ENCODE data around the gene VWCE.
A peak's percentile ranks its signal among the peaks of the same experiment; 100 is the strongest.

The VWCE gene

DNA sequence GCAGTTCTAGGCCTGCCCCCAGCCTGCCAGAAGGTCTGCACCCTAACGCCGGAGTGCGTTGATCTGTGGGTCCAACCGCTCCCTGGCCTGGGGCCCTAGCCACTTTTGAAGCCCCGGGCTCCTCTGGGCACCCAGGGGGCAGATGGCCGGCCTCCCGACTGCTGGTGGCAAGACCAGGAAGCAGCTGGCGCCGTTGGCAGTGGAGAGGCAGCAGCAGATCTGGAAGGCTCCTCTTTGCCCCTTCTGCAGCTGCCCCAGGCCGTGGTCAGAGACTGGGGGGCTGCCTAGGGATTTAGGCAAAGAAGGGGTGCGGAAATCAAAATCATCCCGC, 445 bp upstream of the VWCE start:
- H3K4me3 ChIP-seq (ENCODE audit: low read depth, low read length) = peak overlapping the region; percentile 52
- no peak for DNase-seq (ENCODE audit: low read depth)
- TF ChIP-seq, protein P1, sequence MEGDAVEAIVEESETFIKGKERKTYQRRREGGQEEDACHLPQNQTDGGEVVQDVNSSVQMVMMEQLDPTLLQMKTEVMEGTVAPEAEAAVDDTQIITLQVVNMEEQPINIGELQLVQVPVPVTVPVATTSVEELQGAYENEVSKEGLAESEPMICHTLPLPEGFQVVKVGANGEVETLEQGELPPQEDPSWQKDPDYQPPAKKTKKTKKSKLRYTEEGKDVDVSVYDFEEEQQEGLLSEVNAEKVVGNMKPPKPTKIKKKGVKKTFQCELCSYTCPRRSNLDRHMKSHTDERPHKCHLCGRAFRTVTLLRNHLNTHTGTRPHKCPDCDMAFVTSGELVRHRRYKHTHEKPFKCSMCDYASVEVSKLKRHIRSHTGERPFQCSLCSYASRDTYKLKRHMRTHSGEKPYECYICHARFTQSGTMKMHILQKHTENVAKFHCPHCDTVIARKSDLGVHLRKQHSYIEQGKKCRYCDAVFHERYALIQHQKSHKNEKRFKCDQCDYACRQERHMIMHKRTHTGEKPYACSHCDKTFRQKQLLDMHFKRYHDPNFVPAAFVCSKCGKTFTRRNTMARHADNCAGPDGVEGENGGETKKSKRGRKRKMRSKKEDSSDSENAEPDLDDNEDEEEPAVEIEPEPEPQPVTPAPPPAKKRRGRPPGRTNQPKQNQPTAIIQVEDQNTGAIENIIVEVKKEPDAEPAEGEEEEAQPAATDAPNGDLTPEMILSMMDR (IDR thresholded peaks at IDR 0.05; ENCODE audit: low read depth, low read length, missing control alignments) = no peak

DNA sequence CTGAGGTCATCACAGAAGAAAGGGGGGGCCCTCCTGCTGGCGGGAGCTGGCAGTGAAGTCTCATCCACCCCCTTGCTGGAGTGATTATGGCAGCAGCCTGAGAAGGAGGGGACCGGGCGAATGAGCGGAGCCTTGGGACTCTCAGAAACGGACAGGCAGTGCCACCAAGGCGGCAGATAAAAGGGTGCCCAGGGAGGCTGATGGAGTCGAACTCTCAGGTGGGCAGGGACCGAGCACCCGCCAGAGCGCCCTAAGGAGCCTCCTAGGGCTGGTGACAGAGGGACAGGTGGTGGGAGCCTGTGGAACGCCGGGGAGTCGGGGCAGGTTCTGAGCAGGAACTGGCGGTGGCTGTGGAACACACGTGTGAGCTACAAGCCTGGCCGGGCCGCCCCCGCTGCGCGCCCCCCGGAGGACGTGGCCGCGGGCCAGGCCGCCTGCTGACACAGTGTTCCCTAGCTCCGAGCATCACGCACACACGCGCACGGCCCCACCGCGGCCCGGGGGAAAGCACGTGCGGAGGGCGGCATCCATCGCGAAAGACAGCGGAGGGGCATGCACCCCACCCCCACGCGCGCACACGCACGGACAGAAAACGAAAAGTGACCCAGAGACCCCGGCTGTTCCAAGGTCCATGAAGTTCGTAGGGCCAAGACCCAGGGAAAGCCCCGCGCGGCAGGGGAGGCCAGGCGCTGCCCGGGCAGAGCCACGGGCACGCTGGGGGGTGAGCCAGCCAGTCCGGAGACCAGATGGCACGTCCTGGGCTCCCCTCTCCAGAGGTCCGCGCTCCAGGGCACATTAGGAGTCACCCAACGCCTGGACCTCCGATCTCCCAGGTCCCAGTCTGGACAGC, 1.0 kb downstream of the VWCE start:
- no peak for DNase-seq (ENCODE audit: low read depth)
- peak overlapping the region; percentile 52 for H3K4me3 ChIP-seq (ENCODE audit: low read depth, low read length)
- TF ChIP-seq, protein P1 (IDR thresholded peaks at IDR 0.05; ENCODE audit: low read depth, low read length, missing control alignments) = no peak

DNA sequence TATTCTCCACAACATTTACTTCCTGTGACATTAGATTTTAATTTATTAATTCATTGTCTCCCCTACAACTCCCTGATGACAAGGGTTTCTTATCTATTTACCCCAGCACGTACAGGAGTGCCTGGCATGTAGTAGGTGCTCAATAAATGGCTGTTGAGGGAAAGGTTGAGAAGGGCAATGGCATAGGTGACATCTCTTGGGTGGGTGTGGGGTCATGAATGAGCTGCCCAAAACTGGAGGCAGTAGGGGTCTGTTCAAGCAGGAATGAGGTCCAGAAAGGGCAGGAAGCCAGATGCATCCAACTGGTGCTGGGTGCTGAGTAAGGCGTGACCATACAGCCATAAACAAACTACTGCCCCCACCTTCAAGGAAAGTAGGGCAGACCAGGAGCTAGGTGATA, 2.8 kb downstream of the VWCE start:
- H3K4me3 ChIP-seq (ENCODE audit: low read depth, low read length) = no peak overlapping the region

DNA sequence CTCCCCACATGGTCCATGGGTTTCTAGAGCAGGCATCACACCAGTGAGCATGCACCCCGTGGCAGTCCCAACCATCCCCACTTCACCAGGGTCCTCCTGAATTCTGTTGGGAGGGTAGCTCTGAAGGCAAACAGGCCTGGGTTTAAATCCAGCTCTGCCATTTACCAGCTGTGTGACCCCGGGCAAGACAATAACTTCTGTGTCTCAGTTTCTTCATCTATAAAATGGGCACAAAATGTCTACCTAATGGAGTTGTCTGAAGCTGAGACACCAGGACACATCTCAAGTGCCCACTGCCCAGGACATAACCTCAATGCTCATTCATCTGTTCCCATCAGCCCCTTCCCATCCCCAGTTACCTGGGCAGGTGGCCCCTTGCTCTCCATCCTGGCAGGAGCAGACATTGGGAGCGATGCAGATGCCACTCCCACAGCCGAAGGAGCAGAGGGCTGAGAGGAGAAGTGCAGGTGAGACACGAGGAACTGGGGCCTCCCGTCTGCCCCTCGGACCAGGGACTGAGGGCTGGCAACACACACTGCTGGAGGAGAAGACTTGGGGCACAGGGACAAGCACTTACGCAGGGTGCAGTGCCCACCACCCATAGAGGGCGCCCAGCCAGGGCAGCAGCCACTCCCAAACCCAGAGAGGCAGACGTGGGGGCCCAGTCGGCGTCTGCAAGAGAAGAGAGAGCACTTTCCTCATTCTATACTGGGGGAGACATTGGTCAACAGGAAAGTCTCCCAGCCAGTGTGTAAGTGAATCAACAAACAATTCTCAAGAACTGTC, 4.0 kb downstream of the VWCE start:
- no peak overlapping the region for H3K4me3 ChIP-seq (ENCODE audit: low read depth, low read length)
- DNase-seq (ENCODE audit: low read depth) = no peak
- TF ChIP-seq, protein P1 (IDR thresholded peaks at IDR 0.05; ENCODE audit: low read depth, low read length, missing control alignments) = peak; percentile 40

More for the DNA sequence above, 2.8 kb downstream of the VWCE start:
- TF ChIP-seq, protein P1 (IDR thresholded peaks at IDR 0.05; ENCODE audit: low read depth, low read length, missing control alignments) = no peak
- DNase-seq (ENCODE audit: low read depth) = no peak

DNA sequence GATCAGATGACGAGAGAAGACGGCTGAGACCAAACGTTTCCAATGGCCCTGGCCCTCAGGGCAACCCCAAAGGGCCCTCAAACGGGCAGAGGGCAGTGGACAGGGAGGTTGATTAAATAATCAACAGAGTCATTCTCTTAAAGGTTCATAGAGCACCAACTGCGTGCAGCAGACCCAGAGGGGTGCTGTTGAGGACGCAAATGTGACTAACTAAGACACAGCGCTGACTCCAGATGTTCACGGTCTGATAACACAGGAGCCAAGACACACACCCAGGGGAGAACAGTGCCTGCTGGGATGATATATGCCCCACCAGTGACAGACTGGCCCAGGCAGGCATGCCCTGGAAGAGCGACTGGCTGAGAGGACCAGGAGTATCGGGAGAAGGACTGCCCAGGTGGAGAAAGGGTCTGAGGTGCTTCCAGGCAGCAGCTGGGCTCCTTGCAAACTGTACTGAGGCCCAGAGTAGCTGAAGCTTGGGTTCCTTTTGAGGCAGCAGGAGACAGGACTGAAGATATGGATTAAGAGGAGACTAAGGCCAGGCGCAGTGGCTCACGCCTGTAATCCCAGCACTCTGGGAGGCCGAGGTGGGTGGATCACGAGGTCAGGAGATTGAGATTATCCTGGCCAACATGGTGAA, 7.7 kb downstream of the VWCE start:
- no peak for DNase-seq (ENCODE audit: low read depth)
- no peak overlapping the region for H3K4me3 ChIP-seq (ENCODE audit: low read depth, low read length)
- TF ChIP-seq, protein P1 (IDR thresholded peaks at IDR 0.05; ENCODE audit: low read depth, low read length, missing control alignments) = no peak

DNA sequence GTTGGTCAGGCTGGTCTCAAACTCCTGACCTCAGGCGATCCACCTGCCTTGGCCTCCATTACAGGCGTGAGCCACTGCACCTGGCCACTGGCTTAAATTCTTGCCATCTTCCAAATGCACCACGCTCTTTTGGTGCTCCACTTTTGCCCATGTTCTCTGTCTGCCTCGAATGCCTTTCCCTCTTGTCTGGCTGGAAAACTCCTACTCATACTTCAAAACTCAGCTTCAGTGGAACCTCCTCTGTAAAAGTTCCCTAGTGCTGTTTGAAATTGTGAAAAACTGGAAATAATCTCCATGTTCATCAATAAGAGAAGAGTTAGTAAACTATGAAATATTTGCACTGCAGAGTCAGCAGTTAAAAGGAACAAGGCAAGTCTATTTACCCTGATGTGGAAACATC, 11.5 kb downstream of the VWCE start:
- no peak overlapping the region for H3K4me3 ChIP-seq (ENCODE audit: low read depth, low read length)
- TF ChIP-seq, protein P1 (IDR thresholded peaks at IDR 0.05; ENCODE audit: low read depth, low read length, missing control alignments) = no peak
- no peak for DNase-seq (ENCODE audit: low read depth)

Measured in GM12864 (cell line).